Measurements from ENCODE around the gene MROH2B.

MROH2B gene

DNA sequence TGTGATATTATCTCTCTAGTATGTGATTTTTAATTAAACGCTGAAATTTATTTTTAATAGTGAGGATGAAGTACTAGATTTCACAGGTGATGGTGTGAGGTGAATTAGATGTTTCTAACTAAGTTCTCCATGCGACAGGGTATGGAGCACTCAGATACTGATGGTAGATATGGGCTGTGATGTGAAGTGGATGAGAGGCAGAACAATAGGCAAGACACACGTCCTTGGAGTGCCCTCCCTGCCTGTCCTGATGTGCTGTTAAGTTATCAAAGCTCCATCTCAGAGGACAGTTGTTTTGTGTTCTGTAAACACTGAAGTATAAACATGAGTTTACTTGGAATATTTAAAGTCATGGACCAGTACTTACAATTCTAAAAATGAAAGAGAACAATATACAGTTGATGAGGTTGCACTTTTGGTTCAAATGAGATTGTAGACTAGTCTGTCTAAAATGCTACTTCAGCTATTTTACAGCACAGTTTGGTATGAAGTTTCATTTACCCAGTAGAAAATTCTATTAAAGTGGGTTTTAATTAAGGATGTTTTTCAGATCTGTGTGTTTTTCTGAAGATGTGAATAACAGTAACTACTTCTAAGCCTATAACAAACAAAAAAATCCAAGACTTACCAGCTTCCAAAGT, 97.7 kb downstream of the MROH2B start:
- no peaks in the 10 kb centered on the region for H3K4me1 Mint-ChIP-seq (ENCODE audit: low read depth)
- no peaks in the 10 kb centered on the region for H3K27me3 Mint-ChIP-seq
- no peak overlapping the region for H3K4me3 Mint-ChIP-seq
- no peaks in the 10 kb centered on the region for H3K9me3 Mint-ChIP-seq
- intact Hi-C loops (cut with micrococcal nuclease), result no loop called here
- H3K27ac Mint-ChIP-seq, result no peak overlapping the region
- no peaks in the 10 kb centered on the region for H3K36me3 Mint-ChIP-seq (ENCODE audit: low read depth)

DNA sequence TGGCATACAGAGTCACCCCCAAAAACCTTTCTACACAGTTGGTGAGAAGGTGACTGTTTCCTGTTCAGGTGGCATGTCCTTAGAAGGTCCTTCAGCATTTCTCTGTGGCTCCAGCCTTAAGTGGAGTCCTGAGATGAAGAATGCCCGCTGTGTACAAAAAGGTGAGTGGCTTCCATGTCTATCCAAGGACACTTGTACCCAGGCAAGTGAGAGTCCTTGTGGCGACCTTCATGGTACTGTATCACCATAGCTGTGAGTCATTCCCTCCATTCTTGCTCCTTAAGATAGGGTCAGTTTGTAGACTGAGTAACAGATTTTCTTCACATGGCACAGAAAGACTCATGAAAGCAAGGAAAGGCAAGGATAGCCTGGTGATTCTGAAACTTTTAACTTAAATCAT, 98.7 kb downstream of the MROH2B start:
- no peaks in the 10 kb centered on the region for H3K27me3 Mint-ChIP-seq
- no peaks in the 10 kb centered on the region for H3K4me1 Mint-ChIP-seq (ENCODE audit: low read depth)
- H3K36me3 Mint-ChIP-seq (ENCODE audit: low read depth), result no peaks in the 10 kb centered on the region
- no peak overlapping the region for H3K27ac Mint-ChIP-seq
- no peak overlapping the region for H3K4me3 Mint-ChIP-seq
- intact Hi-C loops (cut with micrococcal nuclease), result no loop called here
- H3K9me3 Mint-ChIP-seq, result no peaks in the 10 kb centered on the region

DNA sequence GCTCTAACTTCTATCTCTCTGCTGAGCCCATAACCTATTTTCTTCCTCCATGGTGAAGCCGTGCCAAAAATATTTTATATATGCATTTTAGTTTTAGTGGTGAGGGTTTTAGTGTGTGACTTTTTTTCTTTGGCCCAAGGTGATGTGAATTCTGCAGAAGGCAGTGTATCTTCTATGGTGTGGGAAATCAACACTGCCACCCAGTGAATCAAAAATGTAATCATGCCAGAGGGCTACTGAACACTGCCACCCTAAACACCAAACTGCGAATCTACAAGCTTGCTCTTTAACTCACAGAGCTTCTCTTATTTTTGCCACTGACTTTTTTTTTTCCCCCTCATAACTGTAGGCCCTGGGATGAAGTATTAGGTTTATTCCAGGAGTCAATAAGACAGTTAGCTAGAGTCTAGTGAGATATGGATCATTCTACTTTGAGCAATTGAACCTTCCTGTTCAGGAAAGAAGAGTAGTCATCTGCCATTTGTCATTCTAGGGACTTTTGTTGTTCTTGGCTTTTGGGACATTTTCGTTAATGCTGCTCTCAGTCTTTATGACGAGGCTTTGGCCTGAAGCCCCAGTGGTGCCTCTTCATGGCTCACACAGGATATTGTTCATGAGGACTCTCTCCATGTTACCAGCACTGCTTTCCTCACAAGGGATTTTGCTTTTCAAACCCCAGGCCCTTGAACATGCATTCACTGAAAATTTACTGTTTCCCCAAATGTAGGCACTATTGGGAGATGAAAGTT, 108.8 kb downstream of the MROH2B start:
- intact Hi-C loops (cut with micrococcal nuclease), result no loop called here
- H3K27me3 Mint-ChIP-seq, result no peaks in the 10 kb centered on the region
- H3K4me1 Mint-ChIP-seq (ENCODE audit: low read depth), result no peaks in the 10 kb centered on the region
- peaks cover 6% of the 10 kb centered on the region for H3K9me3 Mint-ChIP-seq
- no peak overlapping the region for H3K27ac Mint-ChIP-seq
- H3K4me3 Mint-ChIP-seq, result no peak overlapping the region
- H3K36me3 Mint-ChIP-seq (ENCODE audit: low read depth), result no peaks in the 10 kb centered on the region

DNA sequence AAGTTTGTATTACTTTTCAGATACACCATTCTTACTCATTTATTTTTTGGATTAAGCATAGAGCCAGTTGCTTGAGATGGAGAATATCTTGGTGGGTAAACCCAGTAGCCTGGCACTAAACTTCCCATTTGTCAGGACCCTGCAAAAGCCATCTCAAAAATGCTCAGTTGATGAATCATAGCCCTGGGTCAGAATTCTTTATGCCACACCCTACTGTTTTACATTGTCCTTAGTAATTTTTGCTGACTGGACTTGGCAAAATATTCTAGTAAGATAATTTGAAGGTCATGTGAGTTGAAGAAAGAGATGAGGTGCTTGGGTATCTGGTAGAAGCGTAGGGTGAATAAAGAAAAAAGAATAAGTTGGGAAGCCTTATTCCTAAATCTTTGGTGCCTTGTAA, 111.1 kb downstream of the MROH2B start:
- H3K4me3 Mint-ChIP-seq, result no peak overlapping the region
- no peaks in the 10 kb centered on the region for H3K4me1 Mint-ChIP-seq (ENCODE audit: low read depth)
- no peak overlapping the region for H3K27ac Mint-ChIP-seq
- no peaks in the 10 kb centered on the region for H3K36me3 Mint-ChIP-seq (ENCODE audit: low read depth)
- intact Hi-C loops (cut with micrococcal nuclease), result no loop called here
- peaks cover 6% of the 10 kb centered on the region for H3K9me3 Mint-ChIP-seq
- no peaks in the 10 kb centered on the region for H3K27me3 Mint-ChIP-seq

DNA sequence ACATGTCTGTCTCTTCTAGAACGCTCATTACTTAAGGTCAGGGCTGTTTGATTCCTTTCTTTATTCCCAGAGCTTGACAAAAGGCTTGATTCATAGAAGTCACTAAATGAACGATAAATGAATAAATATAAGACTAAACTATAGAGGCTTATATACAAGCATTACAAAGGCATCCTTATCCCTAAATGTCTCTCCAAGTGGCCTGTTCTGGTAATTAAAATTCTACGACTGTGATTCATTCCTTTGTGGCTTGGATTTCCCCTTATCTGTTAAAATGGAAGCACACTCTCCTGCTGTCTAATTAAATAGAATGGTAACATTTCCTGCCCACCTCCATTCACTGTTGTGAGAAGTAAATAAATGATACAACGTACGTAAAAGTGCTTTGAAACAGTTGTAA, 112.3 kb downstream of the MROH2B start:
- no peaks in the 10 kb centered on the region for H3K27me3 Mint-ChIP-seq
- no peaks in the 10 kb centered on the region for H3K4me1 Mint-ChIP-seq (ENCODE audit: low read depth)
- H3K9me3 Mint-ChIP-seq, result peaks cover 6% of the 10 kb centered on the region
- intact Hi-C loops (cut with micrococcal nuclease), result no loop called here
- no peak overlapping the region for H3K27ac Mint-ChIP-seq
- no peak overlapping the region for H3K4me3 Mint-ChIP-seq
- H3K36me3 Mint-ChIP-seq (ENCODE audit: low read depth), result no peaks in the 10 kb centered on the region

DNA sequence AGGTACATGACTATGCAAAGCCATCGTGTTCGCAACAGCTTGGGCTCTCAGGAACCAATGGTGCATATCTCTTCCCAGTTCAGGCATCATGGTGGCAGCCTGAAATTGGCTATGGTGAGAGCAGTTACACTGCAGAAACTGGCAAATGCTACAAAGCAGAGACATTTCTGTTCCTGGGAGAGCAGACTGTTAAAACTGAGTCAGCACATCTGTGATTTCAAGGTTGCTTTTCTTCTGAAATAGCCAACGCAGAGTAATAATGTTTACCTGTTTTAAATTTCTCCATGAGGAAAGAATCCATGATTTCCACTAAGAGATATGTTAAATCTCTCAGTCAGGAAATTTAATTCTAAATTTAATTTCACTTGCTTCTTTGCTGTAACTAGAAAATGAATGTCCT, 114.1 kb downstream of the MROH2B start:
- Mint-ChIP-seq H3K4me3 (no peak overlapping the region), H3K36me3 (ENCODE audit: low read depth) (no peaks in the 10 kb centered on the region), H3K27me3 (no peaks in the 10 kb centered on the region), H3K4me1 (ENCODE audit: low read depth) (no peaks in the 10 kb centered on the region), H3K9me3 (peaks cover 6% of the 10 kb centered on the region), H3K27ac (no peak overlapping the region)
- intact Hi-C loops (cut with micrococcal nuclease), result no loop called here

DNA sequence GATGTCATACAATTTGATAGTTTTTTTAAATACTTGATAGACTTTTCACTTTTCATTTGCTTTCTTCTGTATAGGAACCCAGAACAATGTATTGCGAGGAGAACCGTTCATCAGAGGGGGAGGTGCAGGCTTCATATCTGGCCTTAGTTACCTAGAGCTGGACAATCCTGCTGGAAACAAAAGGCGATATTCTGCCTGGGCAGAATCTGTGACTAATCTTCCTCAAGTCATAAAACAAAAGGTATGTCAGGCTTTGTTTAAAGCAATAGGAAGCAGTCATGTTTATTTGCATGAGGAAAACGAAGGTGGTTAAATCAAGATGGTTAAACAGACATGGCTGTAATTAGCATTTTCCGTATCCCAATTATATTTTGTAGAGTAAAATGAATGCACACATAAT, 115.8 kb downstream of the MROH2B start:
- Mint-ChIP-seq H3K27ac (no peak overlapping the region), H3K36me3 (ENCODE audit: low read depth) (no peaks in the 10 kb centered on the region), H3K4me3 (no peak overlapping the region), H3K9me3 (peaks cover 6% of the 10 kb centered on the region), H3K27me3 (no peaks in the 10 kb centered on the region), H3K4me1 (ENCODE audit: low read depth) (no peaks in the 10 kb centered on the region)
- intact Hi-C loops (cut with micrococcal nuclease), result no loop called here

Measured in dendritic cell treated with granulocyte-macrophage colony-stimulating factor and Interleukin-4, amounts not matched to agents 40 ng/mL and 50 ng/mL, for 4 days (primary cell).